ENCODE results near the gene MUCL3.
"Not testable (repeated sequence)": the region's sequence is repeated elsewhere in the genome, so short reads cannot be mapped to it uniquely, and the experiment has no call there.

Gene MUCL3

GRCh38 chr6:30945281-30945680, 4.5 kb downstream of the MUCL3 start:
- no peak overlapping the region for H3K27ac Mint-ChIP-seq
- no peaks in the 10 kb centered on the region for H3K36me3 Mint-ChIP-seq (ENCODE audit: low read depth)
- no peak overlapping the region for H3K4me3 Mint-ChIP-seq
- H3K27me3 Mint-ChIP-seq (ENCODE audit: low read depth), result peaks cover 86% of the 10 kb centered on the region
- no peaks in the 10 kb centered on the region for H3K4me1 Mint-ChIP-seq (ENCODE audit: low read depth)
- H3K9me3 Mint-ChIP-seq, result no peaks in the 10 kb centered on the region

- Mint-ChIP-seq H3K4me3 (no peak overlapping the region), H3K36me3 (ENCODE audit: low read depth) (no peaks in the 10 kb centered on the region), H3K9me3 (no peaks in the 10 kb centered on the region), H3K27ac (no peak overlapping the region), H3K27me3 (ENCODE audit: low read depth) (peaks cover 89% of the 10 kb centered on the region), H3K4me1 (ENCODE audit: low read depth) (peaks cover 3% of the 10 kb centered on the region)
Measured at GRCh38 chr6:30947231-30947630, 6.5 kb downstream of the MUCL3 start.

- H3K36me3 Mint-ChIP-seq (ENCODE audit: low read depth), result no peaks in the 10 kb centered on the region
- no peak overlapping the region for H3K27ac Mint-ChIP-seq
- H3K4me3 Mint-ChIP-seq, result no peak overlapping the region
- peaks cover 3% of the 10 kb centered on the region for H3K4me1 Mint-ChIP-seq (ENCODE audit: low read depth)
- peaks cover 88% of the 10 kb centered on the region for H3K27me3 Mint-ChIP-seq (ENCODE audit: low read depth)
- H3K9me3 Mint-ChIP-seq, result no peaks in the 10 kb centered on the region
Measured at GRCh38 chr6:30948811-30949210, 8.0 kb downstream of the MUCL3 start.

GRCh38 chr6:30951907-30952469, 11.2 kb downstream of the MUCL3 start:
- Mint-ChIP-seq H3K27me3 (ENCODE audit: low read depth) (peaks cover 92% of the 10 kb centered on the region), H3K4me1 (ENCODE audit: low read depth) (peaks cover 8% of the 10 kb centered on the region), H3K27ac (no peak overlapping the region), H3K4me3 (no peak overlapping the region), H3K36me3 (ENCODE audit: low read depth) (no peaks in the 10 kb centered on the region), H3K9me3 (no peaks in the 10 kb centered on the region)

GRCh38 chr6:30954631-30955366, 14.0 kb downstream of the MUCL3 start:
- H3K27me3 Mint-ChIP-seq (ENCODE audit: low read depth), result peaks cover 86% of the 10 kb centered on the region

GRCh38 chr6:30955367-30956042, 14.7 kb downstream of the MUCL3 start:
- H3K4me3 Mint-ChIP-seq, result peak overlapping the region; percentile 64
- peaks cover 8% of the 10 kb centered on the region for H3K4me1 Mint-ChIP-seq (ENCODE audit: low read depth)
- H3K27ac Mint-ChIP-seq, result no peak overlapping the region
- no peaks in the 10 kb centered on the region for H3K9me3 Mint-ChIP-seq
- no peaks in the 10 kb centered on the region for H3K36me3 Mint-ChIP-seq (ENCODE audit: low read depth)
- peaks cover 81% of the 10 kb centered on the region for H3K27me3 Mint-ChIP-seq (ENCODE audit: low read depth)

More at GRCh38 chr6:30954631-30955366, 14.0 kb downstream of the MUCL3 start:
- no peaks in the 10 kb centered on the region for H3K36me3 Mint-ChIP-seq (ENCODE audit: low read depth)
- peaks cover 8% of the 10 kb centered on the region for H3K4me1 Mint-ChIP-seq (ENCODE audit: low read depth)
- no peaks in the 10 kb centered on the region for H3K9me3 Mint-ChIP-seq
- H3K27ac Mint-ChIP-seq, result no peak overlapping the region
- peak overlapping the region; percentile 57 for H3K4me3 Mint-ChIP-seq

- no peaks in the 10 kb centered on the region for H3K36me3 Mint-ChIP-seq (ENCODE audit: low read depth)
- no peaks in the 10 kb centered on the region for H3K9me3 Mint-ChIP-seq
- H3K27me3 Mint-ChIP-seq (ENCODE audit: low read depth), result peaks cover 67% of the 10 kb centered on the region
- H3K4me1 Mint-ChIP-seq (ENCODE audit: low read depth), result peaks cover 8% of the 10 kb centered on the region
- no peak overlapping the region for H3K27ac Mint-ChIP-seq
- H3K4me3 Mint-ChIP-seq, result no peak overlapping the region
Measured at GRCh38 chr6:30957716-30958115, 16.9 kb downstream of the MUCL3 start.

GRCh38 chr6:30960907-30961673, 20.3 kb downstream of the MUCL3 start:
- no peak overlapping the region for H3K27ac Mint-ChIP-seq
- peaks cover 18% of the 10 kb centered on the region for H3K4me1 Mint-ChIP-seq (ENCODE audit: low read depth)
- H3K4me3 Mint-ChIP-seq, result no peak overlapping the region
- no peaks in the 10 kb centered on the region for H3K36me3 Mint-ChIP-seq (ENCODE audit: low read depth)
- peaks cover 58% of the 10 kb centered on the region for H3K27me3 Mint-ChIP-seq (ENCODE audit: low read depth)
- no peaks in the 10 kb centered on the region for H3K9me3 Mint-ChIP-seq

GRCh38 chr6:30962716-30963115, 21.9 kb downstream of the MUCL3 start:
- Mint-ChIP-seq H3K4me3 (no peak overlapping the region), H3K36me3 (ENCODE audit: low read depth) (no peaks in the 10 kb centered on the region), H3K4me1 (ENCODE audit: low read depth) (peaks cover 17% of the 10 kb centered on the region), H3K27me3 (ENCODE audit: low read depth) (peaks cover 47% of the 10 kb centered on the region), H3K9me3 (no peaks in the 10 kb centered on the region), H3K27ac (no peak overlapping the region)

- Mint-ChIP-seq H3K4me3 (no peak overlapping the region), H3K36me3 (ENCODE audit: low read depth) (no peaks in the 10 kb centered on the region), H3K9me3 (no peaks in the 10 kb centered on the region), H3K27me3 (ENCODE audit: low read depth) (peaks cover 39% of the 10 kb centered on the region), H3K4me1 (ENCODE audit: low read depth) (peaks cover 17% of the 10 kb centered on the region), H3K27ac (no peak overlapping the region)
Measured at GRCh38 chr6:30963641-30964040, 22.9 kb downstream of the MUCL3 start.

GRCh38 chr6:30964075-30964474, 23.3 kb downstream of the MUCL3 start:
- peaks cover 37% of the 10 kb centered on the region for H3K27me3 Mint-ChIP-seq (ENCODE audit: low read depth)
- H3K4me3 Mint-ChIP-seq, result no peak overlapping the region
- H3K9me3 Mint-ChIP-seq, result no peaks in the 10 kb centered on the region

GRCh38 chr6:30965140-30965601, 24.4 kb downstream of the MUCL3 start:
- no peak overlapping the region for H3K4me3 Mint-ChIP-seq
- H3K36me3 Mint-ChIP-seq (ENCODE audit: low read depth), result no peaks in the 10 kb centered on the region
- H3K9me3 Mint-ChIP-seq, result no peaks in the 10 kb centered on the region
- no peak overlapping the region for H3K27ac Mint-ChIP-seq
- H3K4me1 Mint-ChIP-seq (ENCODE audit: low read depth), result peaks cover 19% of the 10 kb centered on the region
- H3K27me3 Mint-ChIP-seq (ENCODE audit: low read depth), result peaks cover 32% of the 10 kb centered on the region

More at GRCh38 chr6:30964075-30964474, 23.3 kb downstream of the MUCL3 start:
- H3K27ac Mint-ChIP-seq, result no peak overlapping the region
- peaks cover 17% of the 10 kb centered on the region for H3K4me1 Mint-ChIP-seq (ENCODE audit: low read depth)
- no peaks in the 10 kb centered on the region for H3K36me3 Mint-ChIP-seq (ENCODE audit: low read depth)

- no peaks in the 10 kb centered on the region for H3K36me3 Mint-ChIP-seq (ENCODE audit: low read depth)
- H3K27ac Mint-ChIP-seq, result no peak overlapping the region
- H3K9me3 Mint-ChIP-seq, result no peaks in the 10 kb centered on the region
- H3K27me3 Mint-ChIP-seq (ENCODE audit: low read depth), result peaks cover 29% of the 10 kb centered on the region
- no peak overlapping the region for H3K4me3 Mint-ChIP-seq
- peaks cover 19% of the 10 kb centered on the region for H3K4me1 Mint-ChIP-seq (ENCODE audit: low read depth)
Measured at GRCh38 chr6:30966154-30966553, 25.4 kb downstream of the MUCL3 start.

GRCh38 chr6:30969171-30969570, 28.4 kb downstream of the MUCL3 start:
- Mint-ChIP-seq H3K27me3 (ENCODE audit: low read depth) (peaks cover 33% of the 10 kb centered on the region), H3K4me1 (ENCODE audit: low read depth) (peaks cover 14% of the 10 kb centered on the region)
- H3K36me3 Mint-ChIP-seq (ENCODE audit: low read depth); H3K4me3 Mint-ChIP-seq; H3K27ac Mint-ChIP-seq; H3K9me3 Mint-ChIP-seq: not testable (repeated sequence)

All from T-helper 1 cell treated with Interleukin-12 subunit alpha and Interleukin-12 subunit beta and Interleukin-4 antibody, amounts not matched to agents 30 μg/mL and 1 μg/mL, for 36 hours (primary cell).